D721Med (cell line): Measurements from ENCODE around the gene ZNF628.
A peak's percentile ranks its signal among the peaks of the same experiment; 100 is the strongest.

Experiments
- DNase-seq: peaks from one replicate; pipeline ENCODE4 v3.0.0; 2011; ENCODE audit warnings: low spot score; ENCODE audit not compliant: insufficient read length
- FAIRE-seq: peaks from 2 replicates; lab custom pipeline; 2011; peaks lifted over from hg19 to GRCh38; lab: Jason Lieb, UNC
- TF ChIP-seq, protein P1 (sequence below): IDR thresholded peaks from 2 replicates; pipeline ENCODE4 v1.5.1; 2012; ENCODE audit warnings: mild to moderate bottlenecking, control low read depth; ENCODE audit not compliant: insufficient read depth; ENCODE audit errors: missing control alignments

Gene ZNF628

DNA sequence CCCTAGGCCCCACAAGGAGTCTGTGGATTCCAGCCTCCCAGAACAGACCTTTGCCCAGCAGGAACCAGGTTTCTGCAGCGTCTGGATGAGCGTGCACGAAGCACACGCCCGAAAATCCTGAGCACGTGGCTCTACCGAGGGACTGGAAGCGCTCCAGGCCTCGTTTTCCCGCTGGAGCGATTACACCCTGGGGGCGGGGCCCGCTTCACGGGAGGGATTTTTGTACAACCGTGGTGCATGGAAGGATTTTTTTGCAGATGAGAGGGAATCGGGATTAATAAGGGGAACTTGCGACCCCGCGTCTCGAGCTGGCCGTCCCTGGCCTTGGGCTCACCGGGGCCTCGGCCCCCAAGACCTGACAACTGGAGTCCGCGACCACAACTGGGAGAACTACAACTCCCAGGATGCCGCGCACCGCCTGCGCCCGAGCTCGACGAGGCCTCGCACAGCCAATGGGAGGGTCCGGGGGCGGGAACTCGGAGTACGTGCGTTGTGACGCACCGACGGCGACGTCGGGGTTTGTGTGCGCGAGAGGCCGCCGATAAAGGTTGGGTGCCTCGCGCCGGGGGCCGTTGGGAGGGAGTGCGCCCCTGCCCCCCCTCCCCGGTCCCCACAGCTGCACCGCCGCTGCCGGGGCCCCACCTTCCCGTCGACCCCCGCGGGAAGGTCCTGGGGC lies at the start of gene ZNF628:
ZNF628 (plus strand) TSS at position 518 of the 676 bp plus-strand sequence. CDS start 3,294 bp downstream, outside the sequence.
- FAIRE-seq (no peak), DNase-seq (peak; percentile 97)
- TF ChIP-seq, protein P1, sequence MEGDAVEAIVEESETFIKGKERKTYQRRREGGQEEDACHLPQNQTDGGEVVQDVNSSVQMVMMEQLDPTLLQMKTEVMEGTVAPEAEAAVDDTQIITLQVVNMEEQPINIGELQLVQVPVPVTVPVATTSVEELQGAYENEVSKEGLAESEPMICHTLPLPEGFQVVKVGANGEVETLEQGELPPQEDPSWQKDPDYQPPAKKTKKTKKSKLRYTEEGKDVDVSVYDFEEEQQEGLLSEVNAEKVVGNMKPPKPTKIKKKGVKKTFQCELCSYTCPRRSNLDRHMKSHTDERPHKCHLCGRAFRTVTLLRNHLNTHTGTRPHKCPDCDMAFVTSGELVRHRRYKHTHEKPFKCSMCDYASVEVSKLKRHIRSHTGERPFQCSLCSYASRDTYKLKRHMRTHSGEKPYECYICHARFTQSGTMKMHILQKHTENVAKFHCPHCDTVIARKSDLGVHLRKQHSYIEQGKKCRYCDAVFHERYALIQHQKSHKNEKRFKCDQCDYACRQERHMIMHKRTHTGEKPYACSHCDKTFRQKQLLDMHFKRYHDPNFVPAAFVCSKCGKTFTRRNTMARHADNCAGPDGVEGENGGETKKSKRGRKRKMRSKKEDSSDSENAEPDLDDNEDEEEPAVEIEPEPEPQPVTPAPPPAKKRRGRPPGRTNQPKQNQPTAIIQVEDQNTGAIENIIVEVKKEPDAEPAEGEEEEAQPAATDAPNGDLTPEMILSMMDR, result no peak

DNA sequence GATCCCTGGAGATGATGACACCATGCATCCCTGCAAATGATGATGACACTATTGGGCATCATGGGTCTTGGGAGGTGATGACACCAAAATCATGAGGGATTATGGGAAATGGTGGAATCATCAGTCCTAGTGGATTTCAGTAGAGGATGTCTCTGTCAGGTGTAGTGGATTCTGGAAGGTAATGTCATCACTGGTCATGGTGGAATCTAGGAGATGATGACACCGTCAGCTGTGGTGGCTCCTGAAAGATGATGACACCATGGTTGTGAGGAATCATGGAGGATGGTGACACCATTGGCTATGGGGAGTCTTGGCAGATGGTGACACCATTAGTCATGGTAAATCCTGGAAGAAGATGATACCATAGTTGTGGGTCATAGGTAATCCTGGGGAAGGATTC lies 45.2 kb upstream of the ZNF628 start:
- no peak for FAIRE-seq
- TF ChIP-seq, protein P1, result no peak

DNA sequence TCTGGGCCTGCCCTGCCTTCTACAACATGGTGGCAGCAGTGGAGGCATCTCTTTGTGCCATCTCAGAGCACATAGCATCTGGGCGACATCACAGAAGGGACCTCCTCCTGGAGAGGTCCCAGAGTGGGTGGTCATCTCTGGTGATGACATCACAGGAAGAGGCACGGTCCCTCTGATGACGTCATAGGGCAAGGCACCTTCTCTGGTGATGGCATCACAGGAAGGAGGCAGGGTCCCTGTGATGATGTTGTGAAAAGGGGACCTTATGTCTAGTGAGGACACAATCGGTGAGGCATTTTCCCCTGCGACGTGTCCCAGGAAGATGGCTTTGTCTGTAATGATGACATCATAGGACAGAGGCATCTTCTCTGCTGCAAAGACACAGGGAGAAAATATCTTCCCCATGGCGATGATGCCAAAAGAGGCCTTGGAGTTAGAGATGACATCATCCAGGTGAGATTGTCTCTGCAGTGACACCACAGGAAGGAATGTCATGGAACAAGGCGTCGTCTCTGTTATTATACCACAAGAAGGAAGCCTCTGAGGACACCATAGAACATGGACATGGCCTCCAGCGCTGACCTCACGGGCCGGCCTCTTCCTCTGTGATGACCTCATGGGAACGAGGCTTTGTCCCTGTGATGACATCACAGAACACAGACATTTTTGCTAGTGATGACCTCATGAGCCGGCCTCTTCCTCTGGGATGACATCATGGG lies 44.0 kb upstream of the ZNF628 start:
- TF ChIP-seq, protein P1, result no peak
- DNase-seq (no peak), FAIRE-seq (no peak)

More for the DNA sequence above, 45.2 kb upstream of the ZNF628 start:
- DNase-seq, result no peak

DNA sequence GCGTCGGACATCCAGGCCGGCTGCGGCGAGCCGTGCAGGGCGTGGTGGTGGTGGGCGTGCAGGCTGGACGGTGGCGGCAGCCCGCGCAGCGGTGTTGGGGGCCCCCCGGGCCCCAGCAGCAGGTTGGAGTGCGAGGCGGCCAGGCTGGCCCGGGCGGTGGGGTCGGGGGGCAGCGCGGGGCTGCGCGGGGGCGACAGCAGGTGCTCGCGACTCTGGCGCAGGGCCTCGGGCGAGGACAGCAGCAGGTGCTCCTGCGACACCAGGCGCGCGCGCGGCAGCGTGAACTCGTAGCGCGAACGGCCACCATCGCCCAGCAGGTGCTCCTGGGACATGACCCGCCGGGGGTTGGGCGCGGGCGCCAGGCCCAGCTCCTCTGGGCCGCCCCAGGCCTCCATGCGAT lies 43.1 kb upstream of the ZNF628 start:
- TF ChIP-seq, protein P1, result no peak
- FAIRE-seq, result no peak
- DNase-seq, result no peak

DNA sequence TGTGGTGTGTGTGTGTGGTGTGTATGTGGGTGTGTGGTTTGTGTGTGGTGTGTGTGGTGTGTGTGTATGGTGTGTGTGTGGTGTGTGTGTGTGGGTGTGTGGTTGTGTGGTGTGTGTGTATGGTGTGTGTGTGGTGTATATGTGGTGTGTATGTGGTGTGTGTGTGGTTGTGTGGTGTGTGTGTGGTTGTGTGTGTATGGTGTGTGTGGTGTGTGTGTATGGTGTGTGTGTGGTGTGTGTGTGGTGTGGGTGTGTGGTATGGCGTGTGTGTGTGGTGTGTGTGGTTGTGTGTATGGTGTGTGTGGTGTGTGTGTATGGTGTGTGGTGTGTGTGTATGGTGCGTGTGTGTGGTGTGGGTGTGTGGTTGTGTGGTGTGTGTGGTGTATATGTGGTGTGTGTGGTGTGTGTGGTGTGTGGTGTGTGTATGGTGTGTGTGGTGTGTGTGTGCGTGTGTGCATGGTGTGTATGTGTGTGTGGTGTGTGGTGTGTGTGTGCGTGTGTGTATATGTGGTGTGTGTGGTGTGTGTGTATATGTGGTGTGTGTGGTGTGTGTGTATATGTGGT lies 42.0 kb upstream of the ZNF628 start:
- FAIRE-seq (no peak), DNase-seq (no peak)
- TF ChIP-seq, protein P1, result no peak

DNA sequence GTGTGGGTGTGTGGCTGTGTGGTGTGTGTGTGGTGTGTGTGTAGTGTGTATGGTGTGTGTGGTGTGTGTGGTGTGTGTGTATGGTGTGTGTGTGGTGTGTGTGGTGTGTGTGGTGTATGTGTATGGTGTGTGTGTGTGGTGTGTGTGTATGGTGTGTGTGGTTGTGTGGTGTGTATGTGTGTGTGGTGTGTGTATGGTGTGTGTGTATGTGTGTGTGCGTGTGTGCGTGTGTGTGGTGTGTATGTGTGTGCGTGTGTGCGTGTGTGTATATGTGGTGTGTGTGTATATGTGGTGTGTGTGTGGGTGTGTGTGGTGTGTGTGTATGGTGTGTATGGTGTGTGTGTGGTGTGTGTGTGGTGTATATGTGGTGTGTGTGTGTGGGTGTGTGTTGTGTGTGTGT lies 41.4 kb upstream of the ZNF628 start:
- FAIRE-seq, result no peak
- TF ChIP-seq, protein P1, result no peak
- no peak for DNase-seq

DNA sequence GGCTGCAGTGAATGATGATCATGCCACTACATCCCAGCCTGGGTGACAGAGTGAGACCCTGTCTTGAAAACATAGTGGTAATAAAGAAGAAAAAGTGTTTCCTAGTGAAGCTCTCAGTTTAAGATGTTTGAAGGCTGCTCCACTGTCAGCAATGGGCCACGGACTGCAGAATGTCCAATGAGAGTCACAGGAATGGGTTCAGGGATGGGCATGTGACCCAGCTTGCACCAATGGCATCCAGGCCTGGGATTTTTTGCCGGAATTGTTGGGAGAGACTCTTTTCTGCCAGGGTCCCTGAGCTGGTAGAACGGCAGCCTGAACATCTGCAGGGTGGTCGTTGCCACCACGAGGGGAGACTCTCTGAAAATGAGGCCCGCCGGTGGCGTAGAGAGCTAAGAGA lies 39.6 kb upstream of the ZNF628 start:
- FAIRE-seq (no peak), DNase-seq (no peak)
- TF ChIP-seq, protein P1, result no peak
